HEK293T (cell line): ENCODE measurements around the gene FHIT.

ENCODE experiments used
- FOXK2 ChIP-seq: fragments of 450-650 bp; IDR thresholded peaks from 2 replicates; pipeline ENCODE4 v1.6.1; 2016; ENCODE audit warnings: mild to moderate bottlenecking
- FOXM1 ChIP-seq: fragments of 450-650 bp; IDR thresholded peaks from 2 replicates; pipeline ENCODE4 v1.6.1; 2017; ENCODE audit warnings: mild to moderate bottlenecking, borderline replicate concordance

GRCh38 chr3:60189304-60189703 is 1061.9 kb downstream of the FHIT start:
- TF ChIP-seq FOXM1 (no peak), FOXK2 (no peak)
